ENCODE data around the gene PHTF2.

The PHTF2 gene

GRCh38 chr7:77931841-77932240, 133.3 kb downstream of the PHTF2 start:
- DNase-seq (ENCODE audit: low spot score): no peak

DNA sequence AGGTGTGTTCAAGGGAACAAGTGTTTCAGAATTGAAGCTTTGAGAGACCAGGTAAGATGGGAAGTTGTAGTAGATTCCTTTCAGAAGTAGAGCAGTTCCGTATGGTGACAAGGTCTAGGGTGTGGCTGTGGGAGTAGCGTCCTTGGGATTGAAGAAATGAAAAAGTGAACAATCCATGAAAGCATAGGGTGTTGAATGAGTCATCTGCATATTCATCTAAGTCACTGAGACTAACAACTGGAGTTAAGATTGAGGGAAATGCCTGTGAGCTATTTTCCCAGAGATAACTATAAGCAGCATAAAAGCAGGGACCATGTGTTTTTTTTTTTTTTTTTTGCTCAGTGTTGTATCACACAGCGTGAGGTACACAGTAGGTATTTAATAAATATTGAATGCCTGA, 134.8 kb downstream of the PHTF2 start:
- DNase-seq (ENCODE audit: low spot score): peak; percentile 30

DNA sequence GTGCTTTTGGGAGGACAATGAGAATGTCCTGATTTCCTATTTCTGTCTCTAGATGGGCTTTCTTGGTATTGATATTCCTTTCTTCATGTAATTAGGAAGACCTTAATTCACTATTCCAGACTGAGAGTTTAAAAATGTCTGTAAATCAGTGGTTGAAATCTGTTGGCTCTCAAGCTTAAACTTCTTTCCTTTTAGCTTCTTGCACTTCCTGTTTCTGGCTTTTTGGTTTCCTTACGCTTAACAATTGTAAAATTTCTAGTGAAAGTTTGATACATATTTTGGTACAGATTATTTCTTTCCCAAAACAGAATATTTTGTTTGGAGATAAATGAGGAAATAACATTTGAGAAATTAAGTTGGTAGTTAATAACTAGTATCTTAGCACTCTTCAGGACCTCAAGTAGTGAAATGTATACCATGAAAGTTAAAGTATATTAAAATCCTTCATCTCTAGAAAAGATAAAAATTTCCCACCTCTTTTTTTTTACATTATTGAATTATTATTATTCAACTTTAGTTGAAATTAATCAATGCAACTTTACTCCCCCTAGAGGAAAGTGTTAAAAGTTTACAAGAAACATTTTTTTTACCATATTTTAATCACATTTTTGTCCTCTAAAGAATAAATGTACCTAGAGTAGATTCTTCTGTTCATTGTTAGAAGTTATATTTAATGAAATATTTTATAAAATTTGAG, 137.2 kb downstream of the PHTF2 start:
- peak; percentile 23 for DNase-seq (ENCODE audit: low spot score)

DNA sequence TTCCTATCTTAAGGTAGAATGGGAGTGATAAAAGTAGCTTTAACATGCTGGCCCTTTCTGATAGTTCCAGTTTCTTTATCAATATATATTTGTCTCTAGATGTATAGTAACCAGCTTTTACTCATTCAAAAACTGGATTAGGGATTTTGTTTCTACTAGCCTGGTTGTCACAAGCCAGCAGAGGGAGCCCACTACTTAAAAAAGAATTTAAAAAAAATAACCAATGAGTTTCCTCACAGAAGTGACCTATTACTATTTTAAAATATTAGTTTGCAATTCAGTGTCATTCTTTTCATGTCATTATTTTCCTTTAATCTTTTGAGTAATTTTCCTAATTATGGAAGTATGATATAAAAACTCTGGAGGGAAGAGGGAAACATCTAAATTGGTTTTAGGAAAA, 142.1 kb downstream of the PHTF2 start:
- peak; percentile 32 for DNase-seq (ENCODE audit: low spot score)

DNA sequence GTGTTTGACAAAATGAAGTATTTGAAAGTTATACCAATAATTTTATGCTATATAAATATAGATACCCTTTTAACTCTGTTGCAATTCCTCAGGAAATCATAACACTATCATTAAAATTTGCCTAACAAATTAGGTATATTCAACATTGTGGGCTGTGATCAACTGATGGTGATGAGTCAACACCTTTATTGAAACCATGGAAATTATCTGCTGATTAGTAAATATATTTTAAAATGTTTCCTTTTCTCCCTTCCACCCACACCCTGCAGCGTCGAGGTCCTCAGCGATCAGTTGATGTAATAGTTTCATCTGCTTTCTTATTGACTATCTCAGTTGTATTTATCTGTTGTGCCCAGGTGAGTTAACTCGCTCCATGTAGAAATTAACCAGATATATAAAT, 143.9 kb downstream of the PHTF2 start:
- DNase-seq (ENCODE audit: low spot score): no peak

GRCh38 chr7:77944183-77945182, 145.9 kb downstream of the PHTF2 start:
- DNase-seq (ENCODE audit: low spot score): no peak

DNA sequence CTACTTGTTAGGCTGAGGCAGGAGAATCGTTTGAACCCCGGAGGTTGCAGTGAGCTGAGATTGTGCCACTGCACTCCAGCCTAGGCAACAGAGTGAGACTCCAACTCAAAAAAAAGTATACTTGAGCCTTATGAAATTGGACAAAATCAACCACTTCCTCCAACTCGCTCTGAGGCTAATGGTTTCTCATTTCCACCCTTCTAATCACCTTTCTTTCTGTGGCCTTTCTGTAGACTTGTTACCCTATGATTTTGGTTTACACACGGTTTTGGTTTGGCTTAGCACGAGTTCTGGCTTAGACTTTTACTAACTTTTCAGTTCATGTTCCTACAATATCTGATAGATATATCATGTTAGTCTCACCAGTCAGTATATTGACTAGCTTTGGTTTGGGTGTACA, 152.0 kb downstream of the PHTF2 start:
- no peak for DNase-seq (ENCODE audit: low spot score)

DNA sequence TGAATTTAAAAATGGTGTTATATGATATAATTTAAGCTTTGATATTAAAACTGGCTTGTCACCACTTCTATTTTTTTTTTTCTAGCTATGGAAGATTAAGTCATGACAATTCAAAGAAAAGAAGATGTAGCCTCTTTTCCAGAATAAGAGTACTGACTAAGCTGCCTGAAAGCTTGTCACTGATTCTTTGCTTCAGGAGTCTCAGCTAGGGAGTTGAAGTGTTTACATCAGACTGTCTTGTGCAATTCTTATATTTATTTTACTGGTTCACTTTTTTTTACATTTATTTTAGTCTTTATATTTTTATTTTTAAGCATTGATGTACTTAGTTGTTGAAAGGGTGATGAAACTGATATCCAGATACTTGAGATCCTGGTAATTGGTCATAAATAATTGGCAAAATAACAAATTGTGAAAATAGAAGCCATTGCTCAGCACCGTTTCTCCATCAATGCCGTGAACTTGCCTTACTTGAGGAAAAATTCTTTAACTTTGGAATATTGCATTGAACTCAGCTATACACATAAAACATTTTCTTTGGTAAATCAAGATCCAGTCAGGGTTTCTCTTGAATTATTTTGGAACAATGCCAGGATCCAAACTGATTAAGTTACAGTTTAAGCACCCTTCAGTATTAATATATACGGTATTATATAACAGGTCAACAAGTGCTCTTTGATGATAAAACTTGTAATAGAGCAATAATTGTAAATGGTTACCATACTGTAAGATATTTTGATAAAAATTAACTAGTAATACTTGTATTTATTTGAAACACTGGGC, 156.4 kb downstream of the PHTF2 start:
- no peak for DNase-seq (ENCODE audit: low spot score)

DNA sequence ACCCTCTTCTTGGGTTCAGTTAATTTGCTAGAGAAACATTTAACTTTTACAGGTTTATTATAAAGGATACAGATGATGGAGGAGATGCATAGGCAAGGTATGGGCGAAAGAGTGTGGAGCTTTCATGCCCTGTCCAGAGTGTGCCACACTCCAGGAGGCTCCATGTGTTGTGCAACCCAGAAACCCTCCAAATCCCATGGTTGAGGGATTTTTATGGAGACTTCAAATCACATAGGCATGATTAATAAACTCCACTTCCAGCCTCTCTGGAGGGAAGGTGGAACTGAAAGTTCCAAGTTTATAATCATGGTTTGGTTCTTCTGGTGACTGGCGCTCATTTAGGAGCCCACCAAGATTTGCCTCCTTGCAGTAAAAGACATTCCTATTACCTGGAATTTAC, 159.9 kb downstream of the PHTF2 start:
- DNase-seq (ENCODE audit: low spot score): no peak

GRCh38 chr7:77959080-77959479, 160.5 kb downstream of the PHTF2 start:
- no peak for DNase-seq (ENCODE audit: low spot score)

DNA sequence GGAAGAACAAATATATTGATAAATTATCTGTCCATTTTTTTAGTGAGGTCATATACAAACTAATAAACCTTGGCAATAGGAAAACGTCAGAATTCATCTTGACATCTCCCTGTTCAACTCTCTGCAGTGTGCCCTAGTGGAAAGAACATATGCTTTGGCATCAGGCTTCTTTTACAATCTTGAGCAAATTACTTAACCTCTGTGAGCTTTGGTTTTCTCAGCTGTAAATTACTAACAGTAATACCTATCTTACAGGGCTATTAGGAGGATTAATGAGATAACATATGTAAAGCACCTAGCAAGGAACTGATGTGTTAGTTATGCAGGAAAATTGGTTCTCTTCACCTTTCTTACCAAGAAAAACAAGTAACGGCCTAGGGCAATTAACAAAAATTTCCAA, 161.8 kb downstream of the PHTF2 start:
- no peak for DNase-seq (ENCODE audit: low spot score)

DNA sequence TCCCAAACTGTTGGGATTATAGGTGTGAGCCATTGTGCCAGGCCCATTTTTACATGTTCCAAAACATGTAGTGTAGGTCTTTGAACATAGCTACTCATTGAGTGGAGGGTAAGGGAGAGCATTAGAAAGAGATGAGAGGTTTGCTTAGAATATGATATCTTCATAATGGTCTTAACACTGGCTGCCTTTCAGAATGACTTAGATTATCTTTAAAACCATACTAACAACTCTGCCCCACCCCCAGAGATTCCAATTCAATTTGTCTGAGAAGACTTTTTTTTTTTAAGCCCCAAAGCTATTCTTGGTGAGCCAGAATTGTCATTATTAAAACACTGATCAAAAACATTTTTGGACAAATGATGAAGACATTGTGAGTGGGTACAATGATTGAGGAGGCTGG, 168.9 kb downstream of the PHTF2 start:
- no peak for DNase-seq (ENCODE audit: low spot score)

DNA sequence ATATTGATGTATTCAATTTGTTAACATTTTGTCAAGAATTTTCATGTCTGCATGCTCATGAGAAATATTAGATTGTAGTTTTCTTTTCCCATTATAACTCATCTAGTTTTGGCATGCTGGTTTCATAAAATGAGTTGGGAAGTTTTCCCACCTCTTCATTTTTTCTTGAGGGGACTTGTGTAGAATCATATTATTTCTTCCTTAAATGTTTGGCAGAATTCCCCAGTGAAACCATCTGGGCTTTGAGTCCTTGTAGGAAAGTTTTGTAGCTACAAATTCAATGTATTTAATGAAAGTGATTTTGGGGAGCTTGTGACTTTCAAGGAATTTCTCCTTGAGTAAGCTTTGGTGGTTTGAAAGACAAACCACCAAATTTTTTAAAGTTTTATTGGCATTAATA, 173.2 kb downstream of the PHTF2 start:
- no peak for DNase-seq (ENCODE audit: low spot score)

GRCh38 chr7:77975672-77976480, 177.3 kb downstream of the PHTF2 start:
- no peak for DNase-seq (ENCODE audit: low spot score)

DNA sequence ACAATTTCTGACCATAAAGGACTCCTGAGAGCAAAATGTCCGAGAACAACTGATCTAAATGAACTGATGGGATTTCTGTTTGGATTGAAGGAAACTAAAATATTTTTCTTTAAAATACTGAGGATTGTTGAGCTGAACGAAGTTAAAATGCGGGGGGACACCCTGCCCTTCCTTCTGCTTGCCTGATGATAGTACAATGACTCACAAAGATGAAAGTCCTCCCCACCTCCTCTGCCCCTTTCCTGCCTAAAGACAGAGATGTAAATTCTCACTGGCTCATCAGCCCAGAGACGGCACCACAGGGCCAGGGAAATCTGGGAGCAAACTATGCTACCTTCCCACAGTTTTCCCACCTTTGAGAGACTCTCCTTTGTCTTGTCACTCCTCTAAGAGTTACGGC, 180.6 kb downstream of the PHTF2 start:
- no peak for DNase-seq (ENCODE audit: low spot score)

DNA sequence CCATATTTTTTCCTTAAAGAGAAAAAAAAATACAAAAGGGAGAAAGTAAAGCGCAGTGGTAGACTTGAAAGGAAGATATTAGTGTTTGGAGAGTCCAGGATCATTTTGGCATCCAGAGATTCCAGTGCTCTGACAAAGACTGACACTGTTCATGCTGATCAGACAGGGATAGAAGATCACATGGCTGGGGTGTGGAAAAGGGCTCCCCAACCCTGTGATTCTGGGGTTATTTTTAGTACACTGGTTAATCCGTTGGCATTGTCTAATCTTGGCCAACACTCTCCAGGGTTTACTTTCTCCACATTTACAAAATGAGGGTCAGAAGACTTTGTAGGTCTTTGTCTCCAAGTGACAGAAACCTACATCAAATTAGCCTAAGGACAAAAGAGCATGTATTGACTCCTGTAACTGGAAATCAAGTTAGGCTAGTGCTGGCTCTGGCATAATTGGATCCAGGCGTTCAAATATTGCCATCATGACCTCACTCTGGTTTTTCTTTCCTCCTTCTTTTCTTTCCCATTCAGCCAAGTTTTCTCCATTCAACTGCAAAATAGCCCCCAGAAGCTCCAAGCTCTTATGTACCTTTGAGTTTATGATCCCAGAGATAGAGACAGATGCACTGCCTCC, 181.6 kb downstream of the PHTF2 start:
- DNase-seq (ENCODE audit: low spot score): no peak

GRCh38 chr7:77982926-77983550, 184.5 kb downstream of the PHTF2 start:
- no peak for DNase-seq (ENCODE audit: low spot score)

- no peak for DNase-seq (ENCODE audit: low spot score)
Observed at GRCh38 chr7:77983973-77984372, 185.4 kb downstream of the PHTF2 start.

- no peak for DNase-seq (ENCODE audit: low spot score)
Observed at GRCh38 chr7:77985232-77985973, 186.8 kb downstream of the PHTF2 start.

DNA sequence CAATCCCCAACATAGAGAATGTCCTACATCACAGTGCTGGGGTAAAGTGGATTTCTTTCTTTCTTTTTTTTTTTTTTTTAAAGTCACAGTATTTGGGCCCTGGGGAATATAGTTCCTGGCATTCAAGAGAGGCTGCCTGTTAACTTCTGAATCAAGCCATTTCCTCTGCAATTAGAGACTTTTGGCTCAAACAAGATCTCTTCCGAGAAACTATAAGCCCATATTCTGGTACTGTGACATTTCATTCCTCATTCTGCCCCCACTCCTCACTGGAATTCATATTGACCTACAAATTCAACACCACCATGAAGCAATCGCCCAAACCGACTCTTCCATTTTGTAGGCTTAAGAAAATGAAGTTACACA, 187.4 kb downstream of the PHTF2 start:
- DNase-seq (ENCODE audit: low spot score): no peak
